Cardiac fibroblast (primary cell): ENCODE measurements around the gene C11orf58.
A peak's percentile ranks its signal among the peaks of the same experiment; 100 is the strongest.

Experiments used
- DNase-seq, 2 donors: peaks; one replicate each; pipeline versions ENCODE4 v3.0.0 to v3.0.0-alpha.2; 2010; ENCODE audit warnings: low read depth in 2 of 2
- H3K4me3 ChIP-seq, 2 donors: replicated peaks in 1 of 2; 1 replicate in 1 of 2; 2 replicates in 1 of 2; pipeline ENCODE4 v1.5.1; 2011; ENCODE audit warnings: low read depth in 2 of 2, low read length in 2 of 2, mild to moderate bottlenecking in 2 of 2, moderate library complexity in 1 of 2
- TF ChIP-seq, protein P1 (sequence below): IDR thresholded peaks from one replicate; pipeline ENCODE4 v1.5.1; 2011; ENCODE audit warnings: low read depth, mild to moderate bottlenecking, low read length, inconsistent platforms

Gene C11orf58

DNA sequence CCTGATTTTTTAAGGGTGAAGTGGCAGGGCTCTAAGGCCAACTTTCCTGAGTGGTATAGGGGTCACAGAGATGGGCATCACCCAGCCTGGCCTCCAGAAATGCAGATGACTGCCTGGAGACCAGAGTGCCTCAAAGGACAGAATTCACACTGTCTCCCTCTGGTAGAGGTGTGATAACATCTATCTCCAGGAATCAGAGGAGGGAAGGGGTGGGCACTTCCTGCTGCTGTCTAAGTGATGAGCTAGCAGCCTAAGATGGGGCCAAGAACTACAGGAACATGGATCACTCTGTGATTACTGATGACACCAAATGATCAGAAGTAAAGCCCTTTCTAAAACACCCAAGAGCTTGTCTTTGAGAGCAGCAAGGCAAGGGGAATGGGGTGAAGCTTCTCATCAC lies 61.9 kb downstream of the C11orf58 start:
- H3K4me3 ChIP-seq: no peak overlapping the region
- TF ChIP-seq, protein P1, sequence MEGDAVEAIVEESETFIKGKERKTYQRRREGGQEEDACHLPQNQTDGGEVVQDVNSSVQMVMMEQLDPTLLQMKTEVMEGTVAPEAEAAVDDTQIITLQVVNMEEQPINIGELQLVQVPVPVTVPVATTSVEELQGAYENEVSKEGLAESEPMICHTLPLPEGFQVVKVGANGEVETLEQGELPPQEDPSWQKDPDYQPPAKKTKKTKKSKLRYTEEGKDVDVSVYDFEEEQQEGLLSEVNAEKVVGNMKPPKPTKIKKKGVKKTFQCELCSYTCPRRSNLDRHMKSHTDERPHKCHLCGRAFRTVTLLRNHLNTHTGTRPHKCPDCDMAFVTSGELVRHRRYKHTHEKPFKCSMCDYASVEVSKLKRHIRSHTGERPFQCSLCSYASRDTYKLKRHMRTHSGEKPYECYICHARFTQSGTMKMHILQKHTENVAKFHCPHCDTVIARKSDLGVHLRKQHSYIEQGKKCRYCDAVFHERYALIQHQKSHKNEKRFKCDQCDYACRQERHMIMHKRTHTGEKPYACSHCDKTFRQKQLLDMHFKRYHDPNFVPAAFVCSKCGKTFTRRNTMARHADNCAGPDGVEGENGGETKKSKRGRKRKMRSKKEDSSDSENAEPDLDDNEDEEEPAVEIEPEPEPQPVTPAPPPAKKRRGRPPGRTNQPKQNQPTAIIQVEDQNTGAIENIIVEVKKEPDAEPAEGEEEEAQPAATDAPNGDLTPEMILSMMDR: no peak
- no peak for DNase-seq

DNA sequence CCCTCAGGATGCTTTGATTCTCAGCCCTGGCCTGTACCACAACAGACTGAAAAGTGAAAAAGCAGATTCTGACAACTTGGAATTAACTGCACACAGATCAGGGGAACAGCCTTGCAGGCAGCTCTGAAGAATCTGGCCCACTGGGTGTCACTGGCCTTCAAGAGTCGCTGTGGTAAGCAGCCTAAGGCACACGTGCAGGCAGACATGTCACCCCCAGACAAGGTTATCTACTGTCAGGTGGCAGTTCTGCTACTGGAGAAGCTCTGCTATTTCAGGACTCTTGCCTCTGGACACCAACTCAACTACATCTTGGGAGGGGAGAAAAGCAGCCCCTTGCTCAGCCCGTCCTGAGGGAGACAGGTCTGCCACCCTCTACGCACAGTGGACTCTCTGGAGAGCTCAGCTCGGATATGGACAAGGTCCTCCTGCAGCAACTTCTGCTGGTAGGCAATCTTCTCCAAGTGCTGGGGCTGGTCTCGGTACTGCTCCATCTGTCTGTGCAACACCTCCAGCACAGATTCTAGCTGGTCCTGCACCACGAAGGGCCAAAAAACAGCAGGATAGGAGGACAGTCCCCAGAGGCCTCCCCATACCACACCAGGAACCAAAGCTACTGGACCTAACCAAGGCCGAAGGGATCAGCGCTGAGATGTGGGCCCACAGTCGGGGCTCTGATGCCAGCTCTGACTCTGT lies 63.0 kb downstream of the C11orf58 start:
- TF ChIP-seq, protein P1: no peak
- DNase-seq: no peak
- no peak overlapping the region for H3K4me3 ChIP-seq

DNA sequence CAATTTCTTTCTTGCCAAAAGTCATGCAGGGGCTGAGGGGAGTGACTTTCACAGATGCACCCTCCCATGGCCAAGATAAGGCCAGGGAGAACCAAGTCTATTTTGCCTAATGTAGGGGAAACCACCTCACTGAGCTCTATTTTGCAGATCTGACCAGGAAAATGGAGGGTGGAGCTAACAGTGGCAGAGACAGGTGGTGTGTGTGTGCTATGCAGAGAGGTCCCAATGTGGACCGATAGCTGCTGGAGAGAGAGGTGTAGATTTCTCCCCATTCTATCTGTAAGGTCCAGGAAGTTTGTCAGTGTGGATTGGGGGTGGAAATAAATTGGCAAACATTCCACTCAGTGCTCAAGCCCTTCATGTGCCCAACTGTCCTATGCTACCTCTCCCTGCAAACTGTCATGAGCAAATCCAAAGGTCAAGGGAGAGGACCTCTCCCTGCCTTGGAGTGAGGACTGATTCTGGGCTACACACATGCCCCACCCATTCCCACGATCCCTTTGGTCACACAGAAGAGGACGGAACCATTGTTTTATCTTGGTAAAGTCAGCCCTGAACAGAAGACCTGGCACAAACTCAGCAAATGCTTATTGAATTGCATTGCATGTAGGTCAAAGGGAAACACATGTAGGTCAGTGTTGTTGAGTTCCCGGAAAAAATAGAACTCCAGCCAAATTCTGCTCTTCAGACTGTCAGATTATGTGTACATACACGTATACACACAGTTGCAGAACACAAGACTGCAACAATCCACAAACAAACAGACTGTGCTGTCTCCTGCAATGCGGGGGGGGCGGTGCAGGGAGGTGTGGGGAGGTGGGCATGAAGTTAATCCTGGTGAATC lies 65.9 kb downstream of the C11orf58 start:
- TF ChIP-seq, protein P1: no peak
- peak; percentile 80 to 96 for DNase-seq
- H3K4me3 ChIP-seq: no peak overlapping the region

DNA sequence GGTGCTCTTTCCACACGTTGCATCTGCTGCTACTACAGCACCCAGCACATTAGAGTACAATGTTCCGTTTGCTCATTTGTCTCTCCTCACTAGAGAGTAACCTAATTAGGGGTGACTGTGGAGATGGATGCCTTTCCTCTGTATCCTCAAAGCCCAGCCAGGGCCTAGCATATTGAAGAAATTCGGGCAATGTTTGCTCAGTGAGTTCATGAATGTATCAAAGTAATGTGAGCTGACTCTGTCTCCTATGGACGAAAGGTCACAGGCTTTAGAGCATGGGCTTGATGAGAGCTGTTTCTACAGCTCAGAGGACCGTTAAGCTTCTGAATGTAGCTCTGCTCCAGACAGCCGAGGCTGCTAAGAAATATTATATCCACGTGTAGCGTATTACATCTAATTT lies 67.5 kb downstream of the C11orf58 start:
- TF ChIP-seq, protein P1: no peak
- no peak overlapping the region for H3K4me3 ChIP-seq
- no peak for DNase-seq

DNA sequence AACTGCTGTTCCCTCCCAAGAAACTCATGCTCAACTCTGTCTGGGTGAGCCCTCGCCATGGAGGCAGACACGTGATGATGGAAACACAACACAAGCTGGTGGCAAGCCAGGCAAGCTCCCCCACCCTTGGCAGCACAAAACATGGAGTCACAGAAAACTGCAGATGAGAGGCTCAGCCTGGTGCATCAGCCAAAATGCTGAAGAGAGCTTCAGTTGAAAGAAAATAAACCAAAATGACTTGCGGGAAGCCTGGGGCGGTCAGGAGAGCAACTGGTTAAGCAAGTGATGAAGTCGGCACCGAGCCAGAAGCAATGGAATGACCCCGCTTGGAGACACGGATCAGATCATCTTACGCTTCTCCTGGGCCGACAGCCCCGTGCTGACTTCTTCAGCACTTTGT lies 68.3 kb downstream of the C11orf58 start:
- TF ChIP-seq, protein P1: no peak
- peak in 1 of 2 donors; percentile 59 for DNase-seq
- no peak overlapping the region for H3K4me3 ChIP-seq

DNA sequence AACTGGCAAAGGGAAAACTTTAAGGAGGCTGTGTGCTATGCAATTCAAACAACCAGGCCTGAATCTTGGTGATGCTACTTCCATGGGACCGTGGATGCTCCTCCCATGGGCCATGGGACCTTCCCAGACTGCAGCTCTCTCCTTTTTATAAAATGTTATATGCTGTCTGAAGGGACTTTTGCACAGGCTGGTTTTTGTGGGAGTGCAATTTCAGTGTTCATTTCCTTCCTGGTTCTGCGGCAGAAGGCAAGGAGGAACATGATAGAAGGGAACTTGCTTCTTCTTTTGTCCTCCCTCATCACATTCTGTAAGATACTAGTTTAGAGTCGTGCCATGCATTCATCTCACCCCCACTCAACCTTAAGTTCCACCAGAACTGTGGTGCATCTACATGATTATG lies 68.9 kb downstream of the C11orf58 start:
- H3K4me3 ChIP-seq: no peak overlapping the region
- DNase-seq: no peak
- TF ChIP-seq, protein P1: no peak
